HCT116 (cell line): ENCODE results near the gene ZER1. TPM values are rescaled to one million over a fixed set of nuclear protein-coding genes. Genes with fewer than 3 reads are reported as not detected.

Experiments
- ATAC-seq: fragments of 200-7000 bp; cut with Tn5 transposase; 2 replicates; pipeline ENCODE4 v1.9.1; 2020; ENCODE audit warnings: mild to moderate bottlenecking, moderate library complexity
- BruUV-seq: library from RNA; stranded (reverse); fragments of 400-500 nt; replicated peaks from 2 replicates; lab custom pipeline; 2021; lab: Mats Ljungman, UMichigan
- CTCF ChIA-PET: fragments of 300-600 bp; sonication (Branson Sonifier 250); formaldehyde crosslinking; loops from one replicate; lab custom pipeline; 2021; ENCODE audit warnings: antibody characterized with exemption; lab: Charles Lee
- POLR2A ChIA-PET: fragments of 300-600, 350-600 bp; sonication (Branson Sonifier 250); formaldehyde crosslinking; loops from one replicate; lab custom pipeline; 2021; ENCODE audit warnings: antibody characterized with exemption; lab: Charles Lee
- RAD21 ChIA-PET, 2 experiments: fragments of 300-600 bp; sonication (Branson Sonifier 250); formaldehyde crosslinking; loops; one replicate each; lab custom pipeline; 2023; ENCODE audit warnings: low total read pairs in 2 of 2; ENCODE audit not compliant: uncharacterized antibody in 2 of 2, unreplicated experiment in 2 of 2, low non-redundant PET in 1 of 2; lab: Charles Lee
- DNase-seq: peaks from one replicate; pipeline ENCODE4 v3.0.0-alpha.2; 2010; ENCODE audit warnings: low read depth, low spot score
- H2AFZ ChIP-seq: fragments of 200-600 bp; shearing (Covaris generic), sonication (generic); 2 replicates; pipeline ENCODE4 v1.6.1; 2017; ENCODE audit warnings: low read depth, mixed run types, mixed read lengths, antibody characterized with exemption, low read length; ENCODE audit not compliant: poor library complexity, severe bottlenecking
- H3K27ac ChIP-seq: 2 replicates; pipeline ENCODE4 v1.5.1; 2012; ENCODE audit warnings: low read depth, low read length
- H3K27me3 ChIP-seq: fragments of 200-600 bp; sonication (generic); 2 replicates; pipeline ENCODE4 v1.6.1; 2016; ENCODE audit warnings: mixed run types, low read length, mixed read lengths; ENCODE audit not compliant: insufficient read depth
- H3K36me3 ChIP-seq, 2 experiments: fragments of 200-500 bp in 1 of 2; fragments of 200-600 bp in 1 of 2; sonication (Bioruptor generic) in 1 of 2; sonication (generic) in 1 of 2; 2 replicates each; pipeline versions ENCODE4 v1.5.1 to v1.6.1; 2014 to 2016; ENCODE audit warnings: low read length in 2 of 2, inconsistent platforms in 1 of 2, mixed read lengths in 1 of 2, mixed run types in 1 of 2; ENCODE audit not compliant: insufficient read depth in 2 of 2, control insufficient read depth in 1 of 2
- H3K4me1 ChIP-seq, 2 experiments: fragments of 200-600 bp in 1 of 2; sonication (generic) in 1 of 2; 2 replicates each; pipeline versions ENCODE4 v1.5.1 to v1.6.1; 2012 to 2017; ENCODE audit warnings: low read length in 2 of 2, inconsistent platforms in 1 of 2, mild to moderate bottlenecking in 1 of 2, mixed read lengths in 1 of 2, mixed run types in 1 of 2, moderate library complexity in 1 of 2; ENCODE audit not compliant: insufficient read depth in 2 of 2, control insufficient read depth in 1 of 2
- H3K4me2 ChIP-seq: fragments of 200-600 bp; sonication (generic); 2 replicates; pipeline ENCODE4 v1.6.1; 2017; ENCODE audit warnings: mixed run types, low read length, mixed read lengths
- H3K4me3 ChIP-seq, 2 experiments: fragments of 200-600 bp in 1 of 2; sonication (generic) in 1 of 2; replicated peaks in 1 of 2; 2 replicates each; pipeline ENCODE4 v1.5.1; 2011 to 2016; ENCODE audit warnings: low read length in 2 of 2, control low read depth in 1 of 2, low read depth in 1 of 2, mild to moderate bottlenecking in 1 of 2, mixed read lengths in 1 of 2, mixed run types in 1 of 2
- H3K79me2 ChIP-seq: fragments of 200-600 bp; sonication (generic); 2 replicates; pipeline ENCODE4 v1.6.1; 2017; ENCODE audit warnings: mild to moderate bottlenecking, mixed run types, low read length, moderate library complexity, mixed read lengths; ENCODE audit not compliant: insufficient read depth
- H3K9ac ChIP-seq: fragments of 200-600 bp; sonication (generic); 2 replicates; pipeline ENCODE4 v1.6.1; 2016; ENCODE audit warnings: low read length, mixed read lengths
- H3K9me2 ChIP-seq: fragments of 200-600 bp; sonication (generic), shearing (Covaris generic); 2 replicates; pipeline ENCODE4 v1.6.1; 2017; ENCODE audit warnings: mixed run types, mild to moderate bottlenecking, moderate library complexity; ENCODE audit not compliant: insufficient read depth
- H3K9me3 ChIP-seq, 2 experiments: fragments of 200-500 bp in 1 of 2; fragments of 200-600 bp in 1 of 2; sonication (Bioruptor generic) in 1 of 2; sonication (generic) in 1 of 2; 2 replicates each; pipeline ENCODE4 v1.6.1; 2014 to 2017; ENCODE audit warnings: low read length in 2 of 2, mixed read lengths in 2 of 2, inconsistent platforms in 1 of 2, low read depth in 1 of 2, mild to moderate bottlenecking in 1 of 2, mixed run types in 1 of 2, moderate library complexity in 1 of 2; ENCODE audit not compliant: control insufficient read depth in 1 of 2, insufficient read depth in 1 of 2
- H4K20me1 ChIP-seq: fragments of 200-600 bp; sonication (generic), shearing (Covaris generic); 2 replicates; pipeline ENCODE4 v1.6.1; 2017; ENCODE audit warnings: mixed run types, mild to moderate bottlenecking, moderate library complexity; ENCODE audit not compliant: insufficient read depth
- CTCF ChIP-seq, 3 experiments: fragments of 200-600 bp in 1 of 3; sonication (generic) in 1 of 3; IDR thresholded peaks in 2 of 3; conservative IDR thresholded peaks in 1 of 3; 2 replicates each; pipeline ENCODE4 v1.5.1; 2012 to 2017; ENCODE audit warnings: low read depth in 2 of 3, low read length in 2 of 3, antibody characterized with exemption in 1 of 3, borderline replicate concordance in 1 of 3, control low read depth in 1 of 3, mild to moderate bottlenecking in 1 of 3, mixed read lengths in 1 of 3, mixed run types in 1 of 3, moderate library complexity in 1 of 3; ENCODE audit not compliant: insufficient read depth in 1 of 3
- JUND ChIP-seq: IDR thresholded peaks from 2 replicates; pipeline ENCODE4 v1.6.1; 2012
- RAD21 ChIP-seq: IDR thresholded peaks from 2 replicates; pipeline ENCODE4 v1.6.1; 2012; ENCODE audit warnings: low read depth, mild to moderate bottlenecking
- SRF ChIP-seq: IDR thresholded peaks from 2 replicates; pipeline ENCODE4 v1.6.1; 2012; ENCODE audit warnings: low read depth
- ZFX ChIP-seq: fragments of 450-650 bp; IDR thresholded peaks from 2 replicates; pipeline ENCODE4 v1.6.1; 2017
- intact Hi-C: fragments of 100-400 bp; cut with micrococcal nuclease; formaldehyde crosslinking; loops from 2 replicates; pipeline ENCODE4 v1.10.0; 2022
- total RNA-seq: library from RNA; stranded (reverse); gene quantifications from one replicate; pipeline ENCODE4 v1.2.1, GENCODE V29; 2021; ENCODE audit not compliant: unreplicated experiment

Gene ZER1
- total RNA-seq, 1 experiment from 2014 or later, result 18.0 TPM

DNA sequence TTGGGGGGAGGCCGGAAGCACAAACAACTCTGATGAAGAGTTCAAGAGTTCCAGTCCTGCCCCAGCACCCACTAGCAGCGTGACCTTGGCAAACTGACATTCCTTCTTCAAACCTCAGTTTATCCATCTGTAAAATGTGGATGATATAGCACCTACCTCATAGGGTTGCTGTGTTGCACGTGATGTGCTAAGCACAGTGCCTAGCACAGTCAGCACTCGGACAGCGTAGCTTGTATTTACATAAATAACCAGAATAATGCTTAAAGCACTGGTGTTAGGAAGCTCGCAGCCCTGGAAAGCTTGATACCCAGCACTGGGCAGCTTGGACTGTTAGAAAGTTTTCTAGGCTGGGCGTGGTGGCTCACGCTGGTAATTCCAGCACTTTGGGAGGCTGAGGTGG lies 64.3 kb downstream of the ZER1 start:
- intact Hi-C loops, result no loop called here
- DNase-seq (no peak), ATAC-seq (no peak)
- H3K9me3 ChIP-seq, result no peaks in the 10 kb centered on the region
- H3K4me2 ChIP-seq, result no peak overlapping the region
- BruUV-seq, result no TSS peak
- TF ChIP-seq RAD21 (no peak), ZFX (no peak)
- H3K4me1 ChIP-seq, result peaks cover 4 to 11% of the 10 kb centered on the region in 2 experiments; a peak in 3 of 4 replicates
- H3K4me3 ChIP-seq, result no peak overlapping the region
- no peaks in the 10 kb centered on the region for H3K9me2 ChIP-seq
- ChIA-PET CTCF (no interaction called here), RAD21 (no interaction called here), POLR2A (interaction anchor here (1.0 kb wide), 1 partner anchor 50 kb away, joined by 3 read pairs; no protein-coding TSS in a partner anchor)
- no peak overlapping the region for H3K9ac ChIP-seq
- H4K20me1 ChIP-seq, result no peaks in the 10 kb centered on the region
- peaks cover 17% of the 10 kb centered on the region for H3K79me2 ChIP-seq
- H3K27ac ChIP-seq, result no peak overlapping the region
- H3K36me3 ChIP-seq, result peaks cover 4 to 19% of the 10 kb centered on the region in 2 experiments; a peak in 3 of 4 replicates
- H2AFZ ChIP-seq, result no peak overlapping the region
- H3K27me3 ChIP-seq, result no peaks in the 10 kb centered on the region

DNA sequence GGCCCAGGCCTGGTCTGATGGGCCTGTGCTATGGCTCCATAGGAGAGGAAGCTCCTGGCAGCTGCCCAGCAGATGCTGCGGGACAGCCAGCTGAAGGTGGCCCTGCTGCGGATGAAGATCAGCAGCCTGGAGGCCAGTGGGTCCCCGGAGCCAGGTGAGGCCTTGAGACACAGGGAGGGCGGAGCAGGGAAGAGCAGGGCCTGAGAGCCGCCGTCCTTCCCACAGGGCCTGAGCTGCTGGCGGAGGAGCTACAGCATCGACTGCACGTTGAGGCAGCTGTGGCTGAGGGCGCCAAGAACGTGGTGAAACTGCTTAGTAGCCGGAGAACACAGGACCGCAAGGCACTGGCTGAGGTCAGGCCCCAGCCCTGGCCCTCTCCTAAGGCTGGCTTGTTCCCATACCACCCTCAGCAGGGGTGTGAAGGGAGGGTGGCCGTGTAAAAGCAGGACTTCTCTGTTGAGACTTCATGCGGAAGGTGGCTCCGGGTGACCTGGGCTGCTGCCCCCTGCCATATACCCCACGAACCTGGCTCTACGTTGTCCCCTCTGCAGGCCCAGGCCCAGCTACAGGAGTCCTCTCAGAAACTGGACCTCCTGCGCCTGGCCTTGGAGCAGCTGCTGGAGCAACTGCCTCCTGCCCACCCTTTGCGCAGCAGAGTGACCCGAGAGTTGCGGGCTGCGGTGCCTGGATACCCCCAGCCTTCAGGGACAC lies 64.9 kb downstream of the ZER1 start:
- RAD21 ChIA-PET, result no interaction called here
- Histone ChIP-seq H3K9ac (no peak overlapping the region), H2AFZ (no peak overlapping the region), H3K79me2 (peaks cover 18% of the 10 kb centered on the region), H3K27me3 (no peaks in the 10 kb centered on the region), H3K36me3 (peaks cover 4 to 17% of the 10 kb centered on the region in 2 experiments; a peak in 2 of 4 replicates), H4K20me1 (no peaks in the 10 kb centered on the region), H3K9me3 (no peaks in the 10 kb centered on the region), H3K4me1 (peaks cover 4 to 15% of the 10 kb centered on the region in 2 experiments; a peak in 3 of 4 replicates), H3K27ac (no peak overlapping the region), H3K4me2 (no peak overlapping the region), H3K4me3 (no peak overlapping the region), H3K9me2 (no peaks in the 10 kb centered on the region)
- CTCF ChIA-PET, result no interaction called here
- intact Hi-C loops, result no loop called here
- BruUV-seq, result no TSS peak
- ATAC-seq (no peak), DNase-seq (no peak)
- POLR2A ChIA-PET, result interaction anchor here (1.0 kb wide), 1 partner anchor 49 kb away, joined by 3 read pairs; no protein-coding TSS in a partner anchor
- TF ChIP-seq CTCF (IDR thresholded peaks at IDR 0.05 in 2 of 3, conservative IDR thresholded peaks at IDR 0.05 in 1 of 3; ENCODE audit: borderline replicate concordance in 1 of 3, insufficient read depth in 1 of 3, low read depth in 2 of 3, low read length in 2 of 3), result no peak
- TF ChIP-seq JUND, result no peak
- TF ChIP-seq SRF, result no peak
